ENCODE results near the gene OSBPL10. TPM values are rescaled to one million over a fixed set of nuclear protein-coding genes. Genes with fewer than 3 reads are reported as not detected.

The OSBPL10 gene
- total RNA-seq, 4 donors from 2014 or later: 12.5 to 38.3 (median 22.7) TPM

GRCh38 chr3:31948280-31948679 is 32.8 kb downstream of the OSBPL10 start:
- Histone ChIP-seq H3K27ac (no peak overlapping the region), H3K27me3 (no peaks in the 10 kb centered on the region), H3K36me3 (no peaks in the 10 kb centered on the region), H3K9me3 (no peaks in the 10 kb centered on the region), H3K4me3 (no peak overlapping the region), H3K4me1 (peaks cover 16% of the 10 kb centered on the region)
- no peak for DNase-seq (ENCODE audit: low spot score in 2 of 2)
- 76% methylated on average over 6 of the region's 6 CpGs for WGBS
- no peak for TF ChIP-seq POLR2A (IDR thresholded peaks at IDR 0.05)
- no peak for TF ChIP-seq CTCF (IDR thresholded peaks at IDR 0.05)
- no peak for TF ChIP-seq EP300 (IDR thresholded peaks at IDR 0.05)
- no peak for TF ChIP-seq POLR2AphosphoS5 (IDR thresholded peaks at IDR 0.05)

DNA sequence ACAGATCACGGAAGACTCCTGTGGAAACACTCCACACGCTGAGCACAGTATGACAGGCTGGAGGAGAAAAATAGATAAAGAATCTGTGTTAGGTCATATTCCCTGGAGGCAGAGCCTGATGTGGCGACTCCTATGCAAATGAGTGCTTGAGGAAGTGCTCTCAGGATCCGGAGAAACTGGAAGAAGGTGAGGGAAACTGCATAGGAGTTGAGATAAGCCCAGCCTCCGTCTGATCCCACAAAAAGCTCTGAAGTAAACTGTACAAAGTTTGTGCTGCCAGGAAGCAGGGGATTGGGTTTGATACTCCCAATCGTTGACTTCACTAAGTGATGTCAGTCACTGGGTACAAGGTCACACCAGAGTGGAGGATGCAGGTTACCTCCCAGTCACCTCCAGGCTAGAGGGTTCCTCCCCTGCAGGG is 33.4 kb downstream of the OSBPL10 start:
- H3K36me3 ChIP-seq: no peaks in the 10 kb centered on the region
- H3K4me3 ChIP-seq: no peak overlapping the region
- TF ChIP-seq POLR2A (IDR thresholded peaks at IDR 0.05) (no peak), CTCF (IDR thresholded peaks at IDR 0.05) (no peak), EP300 (IDR thresholded peaks at IDR 0.05) (no peak), POLR2AphosphoS5 (IDR thresholded peaks at IDR 0.05) (no peak)
- no peaks in the 10 kb centered on the region for H3K9me3 ChIP-seq
- no peak overlapping the region for H3K27ac ChIP-seq
- DNase-seq (ENCODE audit: low spot score in 2 of 2): no peak
- H3K4me1 ChIP-seq: peaks cover 16% of the 10 kb centered on the region
- WGBS: 54% methylated on average over 6 of the region's 6 CpGs
- no peaks in the 10 kb centered on the region for H3K27me3 ChIP-seq

DNA sequence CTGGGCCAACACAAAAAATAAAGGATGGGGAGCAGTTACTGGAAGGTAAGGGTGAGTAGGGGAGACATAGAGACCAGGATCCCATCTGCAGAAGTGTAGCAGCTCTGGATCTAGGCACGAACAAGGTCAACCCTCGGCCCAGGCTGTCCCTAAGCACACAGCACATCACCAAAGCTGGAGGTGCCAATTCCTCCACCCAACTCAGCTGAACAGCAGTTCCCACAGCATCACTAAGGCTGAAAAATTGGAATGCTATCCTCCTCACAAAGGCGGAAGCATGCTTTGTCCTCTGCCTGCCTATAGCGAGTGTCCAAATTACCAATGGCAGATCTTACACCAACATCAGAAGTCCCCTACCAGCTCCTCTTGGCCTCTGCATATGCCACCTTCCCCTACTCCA is 33.9 kb downstream of the OSBPL10 start:
- H3K36me3 ChIP-seq: no peaks in the 10 kb centered on the region
- no peaks in the 10 kb centered on the region for H3K9me3 ChIP-seq
- no peak for DNase-seq (ENCODE audit: low spot score in 2 of 2)
- H3K27me3 ChIP-seq: no peaks in the 10 kb centered on the region
- 77% methylated on average over 4 of the region's 4 CpGs for WGBS
- H3K4me1 ChIP-seq: peaks cover 16% of the 10 kb centered on the region
- TF ChIP-seq POLR2AphosphoS5 (IDR thresholded peaks at IDR 0.05) (no peak), CTCF (IDR thresholded peaks at IDR 0.05) (no peak), EP300 (IDR thresholded peaks at IDR 0.05) (no peak), POLR2A (IDR thresholded peaks at IDR 0.05) (no peak)
- H3K27ac ChIP-seq: no peak overlapping the region
- no peak overlapping the region for H3K4me3 ChIP-seq

- 96% methylated on average over 10 of the region's 10 CpGs for WGBS
- no peak for DNase-seq (ENCODE audit: low spot score in 2 of 2)
- H3K27me3 ChIP-seq: no peaks in the 10 kb centered on the region
- H3K4me1 ChIP-seq: peaks cover 17% of the 10 kb centered on the region
- TF ChIP-seq POLR2AphosphoS5 (IDR thresholded peaks at IDR 0.05) (no peak), EP300 (IDR thresholded peaks at IDR 0.05) (no peak), POLR2A (IDR thresholded peaks at IDR 0.05) (no peak), CTCF (IDR thresholded peaks at IDR 0.05) (no peak)
- H3K36me3 ChIP-seq: no peaks in the 10 kb centered on the region
- no peak overlapping the region for H3K27ac ChIP-seq
- H3K4me3 ChIP-seq: no peak overlapping the region
- no peaks in the 10 kb centered on the region for H3K9me3 ChIP-seq
Observed at GRCh38 chr3:31946484-31947081, 34.5 kb downstream of the OSBPL10 start.

- WGBS: 73% methylated on average over 3 of the region's 3 CpGs
- H3K4me1 ChIP-seq: peaks cover 22% of the 10 kb centered on the region
- TF ChIP-seq POLR2A (IDR thresholded peaks at IDR 0.05) (no peak), POLR2AphosphoS5 (IDR thresholded peaks at IDR 0.05) (no peak)
Observed at GRCh38 chr3:31945738-31946052, 35.4 kb downstream of the OSBPL10 start.

GRCh38 chr3:31943041-31943440 is 38.0 kb downstream of the OSBPL10 start:
- no peaks in the 10 kb centered on the region for H3K36me3 ChIP-seq
- peaks cover 17% of the 10 kb centered on the region for H3K4me1 ChIP-seq
- no peaks in the 10 kb centered on the region for H3K27me3 ChIP-seq
- TF ChIP-seq CTCF (IDR thresholded peaks at IDR 0.05) (no peak), EP300 (IDR thresholded peaks at IDR 0.05) (no peak), POLR2AphosphoS5 (IDR thresholded peaks at IDR 0.05) (no peak), POLR2A (IDR thresholded peaks at IDR 0.05) (no peak)
- no peak overlapping the region for H3K27ac ChIP-seq
- DNase-seq (ENCODE audit: low spot score in 2 of 2): no peak
- no peaks in the 10 kb centered on the region for H3K9me3 ChIP-seq
- no peak overlapping the region for H3K4me3 ChIP-seq

More at GRCh38 chr3:31945738-31946052, 35.4 kb downstream of the OSBPL10 start:
- DNase-seq (ENCODE audit: low spot score in 2 of 2): no peak
- Histone ChIP-seq H3K9me3 (no peaks in the 10 kb centered on the region), H3K27ac (peak overlapping the region; percentile 27), H3K36me3 (no peaks in the 10 kb centered on the region), H3K4me3 (no peak overlapping the region), H3K27me3 (no peaks in the 10 kb centered on the region)
